ENCODE results near the gene SSTR3. TPM values are rescaled to one million over a fixed set of nuclear protein-coding genes. Genes with fewer than 3 reads are reported as not detected.

SSTR3 gene
- total and polyA plus RNA-seq, 5 donors: not detected

- DNase-seq (peak; percentile 98 to 100 (median 100)), ATAC-seq (peak; percentile 93 to 94)
- no peaks in the 10 kb centered on the region for H3K9me3 ChIP-seq (ENCODE audit: control insufficient read depth, low read length)
- intact Hi-C loops (cut with DNase I): loop anchor here in 3 of 4 donors (2.0 to 5.0 kb wide), 3 partner anchors 32 to 122 kb away; no protein-coding TSS in a partner anchor
- peaks cover 22% of the 10 kb centered on the region for H3K4me1 ChIP-seq (ENCODE audit: control insufficient read depth, insufficient read depth, low read length)
- no peaks in the 10 kb centered on the region for H3K27me3 ChIP-seq (ENCODE audit: control insufficient read depth, insufficient read depth)
- under 1% methylated on average over 58 of the region's 58 CpGs for WGBS
- H3K4me3 ChIP-seq (ENCODE audit: low read length): peak overlapping the region; percentile 56
- H3K27ac ChIP-seq (ENCODE audit: low read length): peak overlapping the region; percentile 97
These were observed 13.0 kb downstream of the SSTR3 start for GRCh38 chr22:37199103-37199759.

- H3K4me3 ChIP-seq (ENCODE audit: low read length): peak overlapping the region; percentile 56
- intact Hi-C loops (cut with DNase I): loop anchor here in 3 of 4 donors (2.0 to 5.0 kb wide), 3 partner anchors 32 to 121 kb away; no protein-coding TSS in a partner anchor
- 2% methylated on average over 51 of the region's 51 CpGs for WGBS
- H3K27me3 ChIP-seq (ENCODE audit: control insufficient read depth, insufficient read depth): no peaks in the 10 kb centered on the region
- DNase-seq: peak; percentile 87 to 96 (median 95)
- no peaks in the 10 kb centered on the region for H3K9me3 ChIP-seq (ENCODE audit: control insufficient read depth, low read length)
- ATAC-seq: peak; percentile 70 to 71
- H3K27ac ChIP-seq (ENCODE audit: low read length): peak overlapping the region; percentile 97
- peaks cover 22% of the 10 kb centered on the region for H3K4me1 ChIP-seq (ENCODE audit: control insufficient read depth, insufficient read depth, low read length)
These were observed 13.8 kb downstream of the SSTR3 start for GRCh38 chr22:37198258-37199102.

GRCh38 chr22:37197451-37198257 lies 14.6 kb downstream of the SSTR3 start:
- Histone ChIP-seq H3K27me3 (ENCODE audit: control insufficient read depth, insufficient read depth) (no peaks in the 10 kb centered on the region), H3K9me3 (ENCODE audit: control insufficient read depth, low read length) (no peaks in the 10 kb centered on the region), H3K4me3 (ENCODE audit: low read length) (no peak overlapping the region), H3K4me1 (ENCODE audit: control insufficient read depth, insufficient read depth, low read length) (peaks cover 22% of the 10 kb centered on the region), H3K27ac (ENCODE audit: low read length) (peak overlapping the region; percentile 61)
- ATAC-seq (peak in 1 of 2 donors; percentile 9), DNase-seq (peak in 2 of 3 donors; percentile 51 to 82)
- intact Hi-C loops (cut with DNase I): loop anchor here in 3 of 4 donors (2.0 to 5.0 kb wide), 3 partner anchors 31 to 120 kb away; no protein-coding TSS in a partner anchor
- WGBS: 41% methylated on average over 12 of the region's 12 CpGs

GRCh38 chr22:37196539-37197450 lies 15.5 kb downstream of the SSTR3 start:
- Histone ChIP-seq H3K4me1 (ENCODE audit: control insufficient read depth, insufficient read depth, low read length) (peaks cover 22% of the 10 kb centered on the region), H3K27me3 (ENCODE audit: control insufficient read depth, insufficient read depth) (no peaks in the 10 kb centered on the region), H3K9me3 (ENCODE audit: control insufficient read depth, low read length) (no peaks in the 10 kb centered on the region), H3K4me3 (ENCODE audit: low read length) (no peak overlapping the region), H3K27ac (ENCODE audit: low read length) (peak overlapping the region; percentile 61)
- WGBS: 31% methylated on average over 14 of the region's 14 CpGs
- intact Hi-C loops (cut with DNase I): loop anchor here in 1 of 4 donors (5.0 kb wide), 1 partner anchor 119 kb away; no protein-coding TSS in a partner anchor
- ATAC-seq (peak; percentile 78 to 81), DNase-seq (peak; percentile 90 to 97 (median 96))

- Histone ChIP-seq H3K4me1 (ENCODE audit: control insufficient read depth, insufficient read depth, low read length) (peaks cover 22% of the 10 kb centered on the region), H3K27ac (ENCODE audit: low read length) (peak overlapping the region; percentile 61), H3K9me3 (ENCODE audit: control insufficient read depth, low read length) (no peaks in the 10 kb centered on the region), H3K4me3 (ENCODE audit: low read length) (no peak overlapping the region), H3K27me3 (ENCODE audit: control insufficient read depth, insufficient read depth) (no peaks in the 10 kb centered on the region)
- 41% methylated on average over 4 of the region's 4 CpGs for WGBS
- ATAC-seq: no peak
- intact Hi-C loops (cut with DNase I): loop anchor here in 1 of 4 donors (5.0 kb wide), 1 partner anchor 119 kb away; no protein-coding TSS in a partner anchor
- peak in 2 of 3 donors; percentile 62 to 77 for DNase-seq
These were observed 16.4 kb downstream of the SSTR3 start for GRCh38 chr22:37195921-37196320.

- H3K4me1 ChIP-seq (ENCODE audit: control insufficient read depth, insufficient read depth, low read length): peaks cover 22% of the 10 kb centered on the region
- no peak overlapping the region for H3K4me3 ChIP-seq (ENCODE audit: low read length)
- no peaks in the 10 kb centered on the region for H3K27me3 ChIP-seq (ENCODE audit: control insufficient read depth, insufficient read depth)
- no peaks in the 10 kb centered on the region for H3K9me3 ChIP-seq (ENCODE audit: control insufficient read depth, low read length)
- DNase-seq (no peak), ATAC-seq (no peak)
- peak overlapping the region; percentile 17 for H3K27ac ChIP-seq (ENCODE audit: low read length)
- intact Hi-C loops (cut with DNase I): loop anchor here in 1 of 4 donors (5.0 kb wide), 1 partner anchor 117 kb away; no protein-coding TSS in a partner anchor
- 91% methylated on average over 3 of the region's 3 CpGs for WGBS
These were observed 17.5 kb downstream of the SSTR3 start for GRCh38 chr22:37194750-37195149.

GRCh38 chr22:37193629-37194191 lies 18.6 kb downstream of the SSTR3 start:
- 49% methylated on average over 10 of the region's 10 CpGs for WGBS
- DNase-seq: peak in 1 of 3 donors; percentile 42
- Histone ChIP-seq H3K4me3 (ENCODE audit: low read length) (no peak overlapping the region), H3K27ac (ENCODE audit: low read length) (no peak overlapping the region), H3K27me3 (ENCODE audit: control insufficient read depth, insufficient read depth) (no peaks in the 10 kb centered on the region), H3K9me3 (ENCODE audit: control insufficient read depth, low read length) (no peaks in the 10 kb centered on the region), H3K4me1 (ENCODE audit: control insufficient read depth, insufficient read depth, low read length) (peaks cover 25% of the 10 kb centered on the region)
- no peak for ATAC-seq
- intact Hi-C loops (cut with DNase I): no loop called here

- peaks cover 24% of the 10 kb centered on the region for H3K4me1 ChIP-seq (ENCODE audit: control insufficient read depth, insufficient read depth, low read length)
- WGBS: 100% methylated on average over 1 of the region's 1 CpG
- no peak overlapping the region for H3K27ac ChIP-seq (ENCODE audit: low read length)
- ATAC-seq: no peak
- H3K27me3 ChIP-seq (ENCODE audit: control insufficient read depth, insufficient read depth): no peaks in the 10 kb centered on the region
- intact Hi-C loops (cut with DNase I): no loop called here
- DNase-seq: no peak
- no peaks in the 10 kb centered on the region for H3K9me3 ChIP-seq (ENCODE audit: control insufficient read depth, low read length)
- H3K4me3 ChIP-seq (ENCODE audit: low read length): no peak overlapping the region
These were observed 19.5 kb downstream of the SSTR3 start for GRCh38 chr22:37192741-37193140.

GRCh38 chr22:37192204-37192603 lies 20.1 kb downstream of the SSTR3 start:
- intact Hi-C loops (cut with DNase I): no loop called here
- Histone ChIP-seq H3K4me3 (ENCODE audit: low read length) (no peak overlapping the region), H3K9me3 (ENCODE audit: control insufficient read depth, low read length) (no peaks in the 10 kb centered on the region), H3K27me3 (ENCODE audit: control insufficient read depth, insufficient read depth) (no peaks in the 10 kb centered on the region), H3K4me1 (ENCODE audit: control insufficient read depth, insufficient read depth, low read length) (peaks cover 22% of the 10 kb centered on the region), H3K27ac (ENCODE audit: low read length) (no peak overlapping the region)
- no peak for DNase-seq
- 78% methylated on average over 2 of the region's 2 CpGs for WGBS
- ATAC-seq: no peak
